Amygdala (tissue), 56 donors: ENCODE data around the gene PHLDB2.

Experiments
- DNase-seq, 56 donors: peaks; one replicate each; lab custom pipeline; 2025; lab: John Stamatoyannopoulos, UW

Gene PHLDB2

DNA sequence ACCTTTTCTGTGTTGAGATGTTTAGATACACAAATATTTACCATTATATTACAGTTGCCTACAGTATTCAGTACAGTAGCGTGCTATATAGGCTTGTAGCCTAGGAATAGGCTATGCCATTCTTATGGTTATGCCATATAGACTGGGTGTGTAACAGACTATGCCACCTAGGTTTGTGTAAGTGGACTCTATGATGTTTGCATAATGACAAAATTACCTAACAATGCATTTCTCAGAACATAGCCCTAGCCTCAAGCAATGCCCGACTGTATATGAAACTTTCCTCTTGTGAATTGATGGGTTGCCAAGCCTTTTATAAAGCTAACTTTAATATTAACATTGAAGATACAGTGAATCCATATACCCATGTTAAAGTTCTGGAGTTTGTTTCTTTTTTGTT lies 10.3 kb upstream of the PHLDB2 start:
- DNase-seq: no peak

DNA sequence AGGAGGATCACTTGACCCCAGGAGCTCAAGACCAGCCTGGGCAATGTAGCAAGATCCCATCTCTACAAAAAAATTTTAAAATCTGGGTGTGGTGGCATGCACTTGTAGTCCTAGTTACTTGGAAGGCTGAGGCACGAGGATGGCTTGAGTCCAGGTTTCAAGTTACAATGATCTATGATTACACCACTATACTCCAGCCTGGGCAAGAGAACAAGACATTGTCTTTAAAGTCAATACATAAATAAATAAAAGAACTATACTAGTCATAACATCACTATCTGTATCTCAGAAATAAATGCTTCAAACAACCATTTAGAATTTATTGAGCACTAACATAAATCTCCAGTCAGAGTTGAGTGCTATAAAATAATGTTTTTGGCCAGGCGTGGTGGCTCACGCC lies 8.5 kb upstream of the PHLDB2 start:
- DNase-seq: no peak

DNA sequence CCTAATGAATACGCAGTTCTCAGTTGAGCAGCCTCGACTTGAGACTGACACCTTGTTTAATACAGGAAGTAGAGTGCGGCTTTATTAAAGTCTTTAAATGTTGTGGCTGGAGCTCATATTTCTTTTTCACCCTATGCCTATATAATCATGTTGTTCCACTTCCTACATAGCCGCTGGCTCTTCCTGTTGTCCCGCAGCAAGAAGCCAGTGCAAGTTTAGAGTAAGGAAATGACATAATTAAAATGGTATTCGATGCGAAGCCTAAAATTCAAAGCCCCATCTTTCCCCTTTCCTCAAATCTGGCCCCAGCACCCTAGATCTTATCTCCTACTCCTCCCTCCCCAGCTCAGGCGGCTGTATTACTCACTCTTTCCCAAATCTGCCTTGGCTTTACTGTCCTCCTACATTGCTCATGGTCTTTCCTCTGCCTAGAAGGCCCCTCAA lies 7.5 kb upstream of the PHLDB2 start:
- DNase-seq: no peak

DNA sequence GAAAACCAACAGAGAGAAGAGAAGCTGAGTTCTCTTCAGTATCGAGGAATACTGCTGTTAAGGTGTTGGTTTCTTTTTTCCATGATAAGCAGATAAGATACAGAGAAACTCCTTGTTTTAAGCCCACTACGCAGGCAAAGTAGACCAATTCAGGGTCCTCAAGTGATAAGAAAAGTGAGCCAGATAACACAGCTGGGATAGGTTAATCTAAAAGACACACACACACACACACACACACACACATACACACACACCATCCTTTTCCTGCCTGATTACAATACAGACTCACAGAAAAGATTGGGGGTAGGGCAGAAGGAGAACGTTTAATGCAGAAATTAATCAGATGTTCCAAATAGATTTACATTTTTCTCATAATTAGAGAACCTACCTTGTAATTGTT lies 6.5 kb upstream of the PHLDB2 start:
- DNase-seq: no peak

DNA sequence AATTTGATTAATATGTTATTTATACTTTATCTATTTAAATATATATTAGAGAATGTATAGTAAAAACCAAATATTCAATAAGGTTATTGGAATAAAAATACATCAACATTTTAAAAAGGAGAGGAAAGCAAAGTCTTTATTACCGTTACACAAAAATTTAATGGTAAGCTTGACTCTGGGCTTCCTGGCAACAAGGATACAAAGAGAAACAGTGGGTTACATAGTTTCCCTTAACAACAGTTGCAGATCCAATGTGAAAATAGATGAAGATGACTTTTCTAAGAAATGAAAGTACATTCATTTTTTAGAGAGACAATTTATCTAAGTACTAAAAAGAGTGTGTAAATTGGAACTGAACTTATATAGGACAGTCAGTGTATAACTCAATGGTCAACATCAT lies 6.0 kb upstream of the PHLDB2 start:
- DNase-seq: no peak

DNA sequence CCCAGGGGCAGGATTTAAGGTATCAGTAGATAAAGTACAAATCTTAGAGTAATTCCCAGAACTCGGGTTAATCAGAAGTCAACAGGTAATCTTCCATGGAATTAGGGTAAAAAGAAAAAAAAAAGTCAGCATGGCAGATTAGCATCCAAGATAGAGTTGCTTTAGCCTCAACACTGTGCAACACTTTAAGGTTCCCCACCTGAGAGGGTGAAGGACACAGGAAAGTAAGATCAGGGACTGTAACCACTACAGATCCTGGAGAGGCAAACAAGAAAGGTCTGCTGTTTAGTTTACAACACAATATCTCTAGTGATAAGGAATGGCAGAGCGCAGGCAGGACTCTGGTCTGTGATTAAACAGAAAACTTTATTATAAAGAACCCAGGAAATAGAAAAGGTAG lies 4.1 kb upstream of the PHLDB2 start:
- DNase-seq: no peak

DNA sequence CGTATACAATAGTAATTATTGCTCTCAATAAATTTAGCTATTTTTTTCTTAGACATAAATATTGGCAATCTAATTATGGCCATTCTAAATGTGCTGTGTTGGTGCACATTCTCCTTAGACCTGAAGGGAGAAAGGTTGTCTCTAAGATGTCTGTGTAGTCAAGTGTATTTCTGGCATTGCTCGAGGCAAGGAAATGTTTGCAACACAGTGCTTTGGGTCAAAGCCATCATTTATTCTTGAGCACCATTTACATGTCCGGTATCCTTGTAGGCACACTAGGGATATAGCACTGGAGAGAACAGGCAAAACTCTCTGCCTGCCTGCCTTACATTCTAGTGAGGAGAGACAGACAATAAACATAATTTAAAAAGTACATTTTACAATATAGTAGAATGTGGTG lies 2.6 kb upstream of the PHLDB2 start:
- DNase-seq: no peak

DNA sequence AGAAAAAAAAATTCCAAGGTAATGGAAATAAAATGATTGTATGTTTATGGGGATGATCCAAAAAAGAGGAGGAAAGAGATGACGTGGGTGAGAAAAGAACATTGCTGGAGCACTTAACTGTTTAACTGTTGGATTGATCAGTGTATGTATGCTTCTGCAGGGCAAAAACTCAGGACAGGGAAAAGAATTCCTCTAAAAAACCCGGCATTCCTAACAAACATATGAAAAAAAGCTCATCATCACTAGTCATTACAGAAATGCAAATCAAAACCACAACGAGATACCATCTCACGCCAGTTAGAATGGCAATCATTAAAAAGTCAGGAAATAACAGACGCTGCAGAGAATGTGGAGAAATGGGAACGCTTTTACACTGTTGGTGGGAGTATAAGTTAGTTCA lies 1.6 kb upstream of the PHLDB2 start:
- DNase-seq: no peak

DNA sequence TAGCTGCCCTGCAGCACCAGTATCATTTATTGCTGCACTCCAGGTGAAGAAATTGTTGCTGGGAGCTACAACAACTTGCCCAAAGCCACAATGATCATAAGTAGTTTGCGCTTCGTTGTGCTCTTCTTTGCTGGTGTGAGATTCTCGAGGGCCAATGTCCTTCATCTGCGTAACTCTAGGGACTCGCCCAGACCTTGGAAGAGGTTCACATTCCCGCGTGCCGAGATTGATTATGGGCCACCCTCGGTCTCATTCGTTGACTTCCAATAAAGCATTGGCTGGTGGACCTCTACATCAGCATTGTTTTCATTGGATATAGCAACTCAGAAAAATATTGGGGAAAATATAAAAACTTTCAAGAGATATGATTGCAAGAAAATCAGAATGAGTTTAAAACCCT lies 423 bp upstream of the PHLDB2 start:
- DNase-seq: no peak

DNA sequence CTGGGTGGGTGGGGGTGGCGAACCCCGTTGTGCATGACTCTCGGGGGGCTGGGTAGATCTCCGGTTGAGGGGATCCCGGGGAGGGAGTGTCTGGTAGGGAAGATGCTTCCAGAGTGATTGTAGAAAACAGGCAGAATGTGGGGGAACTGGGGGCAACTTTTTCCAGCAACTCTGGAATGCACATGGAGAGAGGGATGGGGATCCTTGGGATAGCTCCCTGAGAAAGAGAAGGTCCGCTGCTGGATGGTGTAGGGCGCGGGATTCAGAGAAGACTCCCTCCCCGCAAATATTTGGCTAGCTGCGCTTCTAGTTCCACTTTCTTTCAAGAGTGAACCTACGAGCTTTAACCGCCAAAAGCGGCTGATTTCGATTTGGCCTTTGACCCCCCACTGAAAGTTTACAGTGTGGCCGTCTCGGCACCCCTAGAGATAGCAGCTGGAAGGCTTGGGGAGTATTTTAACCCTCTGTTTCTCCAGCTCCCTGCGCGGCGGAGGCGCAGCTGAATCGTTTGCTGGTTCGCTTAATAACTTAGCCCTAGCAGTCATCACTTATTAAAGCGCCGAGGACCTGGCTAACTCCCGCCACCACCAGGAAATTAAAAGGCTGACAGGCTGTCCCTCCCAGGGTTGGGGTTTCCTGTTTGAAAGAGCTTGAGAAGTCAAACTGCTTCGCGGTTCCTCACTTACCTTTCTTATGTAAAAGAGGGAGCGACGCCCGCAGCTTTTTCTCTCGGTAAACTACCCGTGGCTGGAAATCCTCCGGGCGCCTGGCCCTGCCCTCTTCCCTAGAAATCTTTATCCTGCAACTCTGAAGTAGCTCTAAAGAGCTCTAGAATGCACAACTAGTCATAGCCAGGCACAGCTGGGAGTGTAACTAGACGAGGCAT lies 1.2 kb downstream of the PHLDB2 start:
- DNase-seq: peak in 20 of 56 donors; percentile 1 to 26 (median 4)

DNA sequence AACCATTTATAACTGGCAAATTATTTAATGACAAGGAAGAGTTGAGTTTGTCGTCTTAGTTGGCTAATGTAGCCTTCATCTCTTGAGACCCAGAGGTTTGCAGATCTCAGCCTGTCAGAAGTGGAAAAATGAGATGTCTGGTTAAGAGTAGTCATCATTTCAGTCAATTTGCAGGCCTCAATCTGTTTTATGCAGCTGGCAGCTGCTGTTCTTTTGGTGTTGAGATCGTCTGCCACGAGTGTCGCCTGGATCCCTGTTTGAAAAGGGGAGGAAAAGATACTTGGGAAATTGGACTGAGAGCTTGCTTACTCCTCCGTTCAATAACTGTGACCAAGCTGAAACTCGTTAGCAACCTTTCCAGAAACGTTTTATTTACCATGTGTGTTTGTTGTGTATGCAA lies 2.3 kb downstream of the PHLDB2 start:
- DNase-seq: no peak

DNA sequence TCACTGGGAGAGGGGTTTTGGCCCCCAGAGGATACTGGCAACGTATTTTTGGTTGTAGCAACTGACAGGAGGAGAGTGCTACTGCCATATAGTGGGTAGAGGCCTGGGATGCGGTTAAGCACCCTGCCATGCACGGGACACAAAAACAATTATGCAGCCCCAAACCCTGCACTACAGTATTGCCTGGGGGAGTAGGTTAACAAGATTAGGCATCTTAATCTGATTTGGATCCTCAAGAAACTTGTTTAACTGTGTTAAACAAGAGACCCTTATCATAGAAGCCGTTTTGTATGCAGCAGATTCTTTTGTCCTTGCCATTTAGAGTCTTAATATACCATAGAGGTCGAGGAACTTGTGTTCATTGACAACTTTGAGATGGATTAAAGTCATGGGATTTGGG lies 3.4 kb downstream of the PHLDB2 start:
- DNase-seq: no peak

DNA sequence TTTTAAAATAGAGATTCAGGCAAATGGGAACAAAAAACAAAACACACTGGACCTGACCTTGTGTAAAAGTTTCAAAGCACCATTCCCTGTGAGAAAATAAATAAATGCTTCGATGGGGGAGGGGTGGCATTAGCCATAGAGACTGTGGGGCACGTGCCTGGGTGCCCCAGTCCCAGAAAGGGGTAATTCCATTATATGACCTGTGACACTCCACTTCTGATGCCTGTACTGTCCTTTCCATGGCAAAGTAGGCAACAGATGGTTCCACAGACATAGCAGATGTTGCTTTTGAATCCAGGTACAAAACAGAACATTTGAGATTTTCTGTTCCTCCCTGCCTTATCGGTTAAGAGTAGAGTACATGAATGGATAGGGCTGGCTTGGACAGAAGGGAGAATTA lies 3.9 kb downstream of the PHLDB2 start:
- no peak for DNase-seq

DNA sequence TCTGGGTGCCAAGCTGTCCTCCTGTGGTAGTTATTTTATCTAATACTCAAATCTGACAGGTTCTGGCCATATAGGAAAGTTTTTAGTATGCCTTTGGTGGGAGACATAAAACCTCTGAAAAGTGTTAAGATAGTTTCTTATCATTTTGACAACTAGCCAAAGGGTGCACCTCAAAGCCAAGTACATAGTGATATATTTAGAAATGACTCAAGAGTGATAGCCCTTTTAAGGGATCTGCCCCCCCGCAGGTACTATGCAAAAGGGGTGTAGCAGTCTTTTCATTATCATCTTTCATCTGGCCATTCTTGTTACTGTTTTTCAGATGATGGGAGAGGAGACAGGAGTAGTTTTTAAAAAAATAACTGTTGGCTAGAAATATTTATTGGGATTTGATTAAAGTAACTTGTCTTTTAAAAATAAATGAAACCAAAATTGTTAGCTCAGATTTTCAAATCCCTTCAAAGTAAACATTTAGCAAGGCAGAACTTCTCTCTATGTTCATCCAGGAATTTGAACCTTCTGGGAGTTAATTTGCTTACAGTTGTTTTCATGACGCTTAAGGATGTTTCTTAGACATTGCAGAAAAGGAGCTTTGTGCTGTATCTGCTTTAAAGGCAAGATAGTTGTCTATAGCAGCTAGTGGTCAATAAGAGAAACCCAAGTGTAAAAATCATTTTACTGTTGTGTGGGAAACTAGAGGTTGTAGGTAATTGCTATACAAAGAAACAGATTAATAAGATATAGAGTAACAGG lies 5.1 kb downstream of the PHLDB2 start:
- DNase-seq: no peak

DNA sequence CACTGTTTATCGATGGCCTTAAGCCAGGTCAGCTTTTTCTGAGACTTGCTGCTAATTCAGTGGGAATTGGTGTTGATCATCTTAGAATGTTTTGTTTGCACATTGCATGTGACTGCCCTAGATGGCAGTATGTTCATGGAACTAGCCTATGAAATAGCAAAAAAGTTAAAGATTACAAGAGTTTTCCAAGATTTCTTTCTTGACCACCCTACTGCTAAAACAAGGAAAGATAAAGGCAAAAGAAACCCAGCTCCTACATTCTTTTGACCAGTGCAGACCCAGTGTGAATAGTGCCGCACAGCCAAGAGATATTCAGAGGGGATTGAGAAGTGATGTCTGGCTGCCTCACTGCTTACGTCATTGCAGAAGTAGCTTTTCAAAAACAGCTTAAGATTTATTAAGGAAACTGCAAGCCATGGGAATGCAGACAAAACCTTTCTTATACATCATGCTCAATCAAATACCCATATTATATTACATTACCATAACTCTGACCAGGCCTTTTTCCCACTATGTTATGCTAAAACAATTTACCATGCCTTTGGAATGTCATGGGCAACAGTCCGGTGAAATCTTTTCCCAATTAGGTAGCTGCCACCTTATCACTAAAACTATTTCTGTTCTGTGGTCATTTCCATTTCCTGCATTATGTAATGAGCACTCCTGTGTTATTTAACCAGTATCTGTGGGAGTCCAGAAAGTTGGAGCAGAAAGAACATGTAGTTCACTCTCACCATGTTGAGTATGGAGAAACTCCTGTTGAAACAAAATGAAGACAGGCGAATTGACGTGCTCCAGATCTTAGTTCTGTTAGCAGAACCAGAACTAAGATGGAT lies 6.0 kb downstream of the PHLDB2 start:
- DNase-seq: no peak

DNA sequence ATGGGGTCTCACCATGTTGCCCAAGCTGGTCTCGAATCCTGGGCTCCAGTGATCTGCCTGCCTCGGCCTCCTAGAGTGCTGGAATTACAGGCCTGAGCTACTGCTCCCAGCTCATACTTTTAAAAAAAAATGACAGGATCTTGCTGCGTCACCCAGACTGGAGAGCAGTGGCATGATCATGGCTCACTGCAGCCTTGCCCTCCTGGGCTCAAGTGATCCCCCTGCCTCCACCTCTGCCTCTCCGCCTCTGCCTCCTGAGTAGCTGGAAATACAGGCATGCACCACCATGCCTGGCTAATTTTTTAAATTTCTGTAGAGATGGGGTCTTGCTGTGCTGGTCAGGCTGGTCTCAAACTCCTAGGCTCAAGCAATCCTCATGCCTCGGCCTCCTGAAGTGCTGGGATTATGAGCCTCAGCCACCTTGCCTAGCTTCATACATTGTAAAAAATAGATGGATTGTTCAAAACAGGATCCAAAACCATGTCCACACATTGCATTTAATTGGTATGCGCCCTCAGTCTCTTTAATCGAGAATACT lies 8.9 kb downstream of the PHLDB2 start:
- DNase-seq: no peak

DNA sequence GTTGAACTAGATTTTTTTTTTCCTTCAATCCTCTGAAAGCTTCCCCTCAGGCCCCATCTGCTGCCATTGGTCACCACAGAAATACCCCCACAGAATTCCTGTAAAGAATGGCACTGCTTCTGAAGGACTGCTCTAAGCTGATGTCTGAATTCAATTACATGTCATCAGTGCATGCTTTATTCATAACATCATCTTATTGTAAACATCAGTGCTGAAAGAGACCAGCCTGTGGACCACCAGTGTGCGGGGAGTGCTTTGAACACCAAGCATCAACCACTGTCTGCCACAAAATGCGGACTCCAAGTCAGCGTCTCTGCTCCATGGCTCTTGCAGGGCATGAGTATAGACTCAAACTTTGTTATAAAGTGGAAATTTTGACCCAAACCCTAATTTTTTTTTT lies 11.6 kb downstream of the PHLDB2 start:
- no peak for DNase-seq

DNA sequence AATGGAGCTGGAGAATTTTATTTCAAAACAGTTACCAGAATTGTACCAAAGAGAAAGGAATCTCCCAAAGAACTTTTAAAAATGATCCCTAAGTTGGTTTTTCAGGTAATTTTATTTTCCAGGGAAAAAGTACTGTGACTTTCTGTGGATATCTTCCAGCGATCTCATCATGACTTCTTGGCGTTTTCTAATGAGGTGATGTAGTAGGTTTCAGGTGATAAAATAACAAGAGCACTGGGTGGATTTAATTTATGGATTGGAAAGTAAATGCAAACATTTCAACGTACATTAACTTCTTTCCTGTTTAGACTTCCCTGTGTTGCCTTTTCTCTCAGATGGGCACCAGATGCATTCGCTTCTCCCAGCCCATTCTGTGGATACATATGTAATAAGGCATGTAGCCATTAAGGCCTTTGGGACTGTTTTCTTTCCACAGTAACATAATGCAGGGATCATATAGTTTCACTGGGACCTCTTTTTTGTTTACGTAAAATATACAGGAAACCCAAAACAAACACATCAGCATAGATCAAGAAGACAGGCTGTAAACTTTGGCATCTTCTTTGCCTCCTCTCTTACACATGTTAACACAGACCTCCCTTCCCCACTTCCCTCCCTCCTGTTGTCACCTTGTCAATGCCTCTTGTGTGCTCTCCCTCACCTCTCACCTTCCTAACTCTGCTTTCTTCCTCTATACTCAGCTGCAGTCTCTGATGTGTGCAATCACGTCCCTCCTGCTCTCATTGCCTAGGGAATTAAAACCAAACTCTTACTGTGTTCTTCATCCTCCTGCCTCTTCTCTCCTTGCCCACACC lies 13.0 kb downstream of the PHLDB2 start:
- no peak for DNase-seq

DNA sequence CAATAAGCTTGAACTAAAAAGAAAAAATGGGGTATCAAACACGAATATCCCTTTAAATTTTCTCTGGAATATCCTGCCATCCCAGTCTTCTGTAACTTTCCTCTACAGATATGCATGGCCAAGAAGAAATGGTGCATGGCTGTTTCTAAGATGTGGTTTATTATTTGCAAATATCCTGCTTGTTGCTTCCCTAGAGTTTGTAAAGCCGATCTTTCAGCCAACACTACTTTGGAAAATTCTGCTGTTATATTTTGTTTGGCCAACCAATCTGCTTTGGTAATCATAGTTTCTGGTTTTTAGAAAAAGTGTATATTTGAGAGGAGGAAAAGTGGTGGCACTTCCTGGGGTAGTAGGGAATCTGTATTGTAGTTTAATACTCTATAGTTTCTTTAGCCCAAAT lies 13.9 kb downstream of the PHLDB2 start:
- DNase-seq: no peak
